Right ventricle myocardium inferior (tissue), 1 donor: ENCODE results near the gene HNRNPF. TPM values are rescaled to one million over a fixed set of nuclear protein-coding genes. Genes with fewer than 3 reads are reported as not detected.

Experiments used
- ATAC-seq: fragments of 200-7000 bp; cut with Tn5 transposase; one replicate; pipeline ENCODE4 v1.9.1; 2020; ENCODE audit warnings: mild to moderate bottlenecking, moderate library complexity
- DNase-seq: peaks from one replicate; pipeline ENCODE4 v3.0.0; 2021; ENCODE audit errors: missing footprints
- intact Hi-C: fragments of 100-400 bp; cut with DNase I; formaldehyde crosslinking; loops from one replicate; pipeline ENCODE4 v1.11.0; 2022
- total RNA-seq: library from RNA; stranded (reverse); fragmentation: NEBNext Ultra II Directional; extraction: Animal tissue kit (Norgen Biotek cat#: 25700); gene quantifications from one replicate; pipeline ENCODE4 v1.2.1, GENCODE V29; 2021
- donor health status: DM: no; HTN: yes; CAD: no; lungs with severe emphysema.

The HNRNPF gene
- total RNA-seq, 1 donor from 2014 or later: 87.6 TPM

DNA sequence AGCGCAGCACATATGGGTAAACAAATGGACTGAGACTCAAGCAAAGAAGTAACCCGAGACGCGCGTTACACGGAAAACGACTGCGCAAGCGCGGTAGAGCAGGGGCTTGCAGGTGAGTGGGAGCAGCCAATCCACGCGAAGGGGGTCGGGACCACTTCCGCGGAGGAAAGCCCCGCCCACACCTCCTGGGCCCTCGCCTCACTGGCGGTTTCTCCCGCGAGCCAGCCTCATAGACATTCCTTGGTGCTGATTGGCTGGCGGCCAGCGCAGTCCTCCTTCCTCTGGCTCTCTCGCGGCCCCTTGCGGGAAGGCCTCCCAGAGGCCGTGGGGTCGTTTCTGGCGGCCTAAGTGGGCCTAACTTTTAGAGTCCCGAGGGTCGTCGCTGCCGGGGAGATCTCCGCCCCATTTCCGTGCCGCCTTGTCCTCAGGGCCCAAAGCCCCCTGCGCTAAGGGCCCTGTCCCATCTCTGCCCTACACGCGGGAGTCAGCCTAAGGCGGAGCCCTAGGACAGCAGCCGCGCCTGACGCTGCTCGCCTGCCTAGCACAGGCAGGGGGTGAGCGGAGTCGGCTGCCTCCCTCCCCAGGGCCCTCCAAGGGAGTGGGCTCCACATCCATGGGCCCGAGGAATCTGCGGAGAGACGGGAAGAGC is 46.7 kb downstream of the HNRNPF start:
- ATAC-seq (peak; percentile 98), DNase-seq (peak; percentile 99)
- intact Hi-C loops: no loop called here

DNA sequence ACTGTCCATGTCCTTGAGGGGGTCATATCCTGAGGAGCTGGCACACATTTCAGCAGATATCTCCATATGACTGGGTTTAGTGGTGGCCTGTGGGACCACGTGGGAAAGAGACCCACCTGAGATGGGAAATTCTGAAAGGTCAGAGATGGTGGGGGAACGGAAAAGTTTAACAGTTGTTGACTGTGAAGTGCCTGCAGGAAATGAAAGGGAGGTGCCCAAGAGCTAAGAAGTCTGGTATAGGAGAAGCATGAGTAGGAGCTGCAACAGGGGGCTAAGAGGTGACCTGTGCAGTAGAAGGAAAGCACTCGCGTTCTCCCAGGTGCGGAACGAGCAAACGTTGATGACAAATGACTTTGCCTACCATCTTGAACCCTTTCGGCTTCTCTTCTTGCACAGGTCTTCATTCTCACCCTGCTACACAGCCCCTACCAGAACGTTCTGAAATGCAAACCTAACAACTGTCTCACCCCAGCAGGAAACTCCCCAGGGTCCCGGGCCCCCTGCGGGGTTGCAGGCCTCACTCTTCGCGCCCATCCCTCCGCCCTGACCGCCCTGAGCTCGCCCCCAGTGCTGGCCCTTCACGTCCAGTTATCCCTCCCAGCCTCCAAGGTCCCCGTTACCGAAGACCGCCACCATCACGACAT is 47.3 kb downstream of the HNRNPF start:
- DNase-seq (no peak), ATAC-seq (no peak)

DNA sequence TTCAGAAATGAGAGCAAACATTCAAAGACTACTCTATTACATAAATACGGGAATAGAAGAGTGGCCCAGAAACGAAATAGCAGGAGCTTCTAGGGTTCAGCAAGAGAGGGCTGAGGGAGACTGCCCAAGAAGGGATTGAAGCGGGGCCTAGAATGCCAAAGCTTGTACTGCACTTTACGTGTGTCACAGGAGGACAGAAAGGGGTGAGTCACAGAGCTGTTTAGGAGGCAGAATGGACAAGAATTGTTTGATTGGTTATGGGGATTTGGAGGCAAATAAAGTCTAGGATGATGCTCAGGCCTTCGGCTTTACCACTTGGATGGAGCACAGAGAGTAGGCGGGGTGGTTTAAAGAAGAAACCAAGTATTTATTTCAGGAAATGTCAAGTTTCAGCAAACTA is 48.9 kb downstream of the HNRNPF start:
- DNase-seq: no peak
- intact Hi-C loops: no loop called here
- no peak for ATAC-seq

More for the DNA sequence above, 47.3 kb downstream of the HNRNPF start:
- intact Hi-C loops: no loop called here

DNA sequence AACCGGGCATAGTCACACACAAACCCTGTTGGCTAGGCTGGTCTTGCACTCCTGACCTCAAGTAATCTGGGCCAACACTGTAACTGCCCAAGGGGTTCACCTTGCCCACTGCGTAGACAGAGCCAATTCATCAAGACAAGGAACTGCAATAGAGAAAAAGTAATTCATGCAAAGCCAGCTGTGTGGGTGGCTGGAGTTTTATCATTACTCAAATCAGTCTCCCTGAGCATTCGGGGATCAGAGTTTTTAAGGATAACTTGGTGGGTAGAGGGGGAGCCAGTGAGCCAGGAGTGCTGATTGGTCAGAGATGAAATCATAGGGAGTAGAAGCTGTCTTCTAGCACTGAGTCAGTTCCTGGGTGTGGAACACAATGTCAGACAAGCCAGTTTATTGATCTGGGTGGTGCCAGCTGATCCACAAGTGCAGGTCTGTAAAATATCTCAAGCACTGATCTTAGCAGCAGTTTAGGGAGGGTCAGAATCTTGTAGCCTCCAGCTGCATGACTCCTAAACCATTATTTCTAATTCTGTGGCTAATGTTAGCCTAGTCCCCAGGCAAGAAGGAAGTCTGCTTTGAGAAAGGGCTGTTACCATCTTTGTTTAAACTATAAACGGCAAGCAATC is 53.1 kb downstream of the HNRNPF start:
- ATAC-seq: no peak
- intact Hi-C loops: no loop called here
- DNase-seq: no peak

DNA sequence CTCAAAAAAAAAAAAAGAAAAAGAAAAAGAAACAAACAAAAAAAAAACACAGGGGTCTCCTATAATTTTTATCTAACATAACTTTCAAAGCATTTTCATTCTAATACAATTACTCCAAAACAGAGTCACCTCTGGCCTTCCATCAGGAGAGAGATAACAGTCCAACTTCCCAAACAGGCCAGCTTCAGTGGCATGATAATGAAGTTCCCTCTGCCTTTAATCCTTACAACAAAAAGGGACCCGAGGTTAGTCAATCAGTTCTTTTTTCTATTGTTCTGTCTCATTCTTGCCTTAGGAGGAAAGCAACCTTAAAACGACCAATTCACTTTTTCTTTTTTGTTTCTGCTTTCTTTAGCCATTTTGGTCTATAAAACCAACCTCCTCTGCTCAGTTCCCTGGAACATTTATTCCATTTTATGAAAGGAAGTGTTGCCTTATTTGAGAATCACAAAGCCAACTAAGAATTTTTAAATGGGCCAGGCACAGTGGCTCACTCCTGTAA is 54.1 kb downstream of the HNRNPF start:
- ATAC-seq: no peak
- no peak for DNase-seq
- intact Hi-C loops: no loop called here

DNA sequence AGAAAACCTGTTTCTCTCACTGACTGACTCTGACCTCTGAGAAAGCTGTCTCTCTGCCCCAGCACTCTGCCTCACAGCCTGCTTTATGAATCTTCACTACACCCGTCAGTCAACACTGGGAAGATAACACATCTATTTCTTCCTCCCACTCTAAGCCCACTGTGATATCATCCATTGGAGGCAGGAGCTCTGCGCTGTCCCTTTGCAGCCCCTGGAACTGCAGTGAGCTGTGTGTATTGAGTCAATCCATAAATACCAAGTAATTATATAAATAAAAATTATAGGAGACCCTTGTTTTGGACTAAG is 54.7 kb downstream of the HNRNPF start:
- intact Hi-C loops: no loop called here
- ATAC-seq (no peak), DNase-seq (no peak)

DNA sequence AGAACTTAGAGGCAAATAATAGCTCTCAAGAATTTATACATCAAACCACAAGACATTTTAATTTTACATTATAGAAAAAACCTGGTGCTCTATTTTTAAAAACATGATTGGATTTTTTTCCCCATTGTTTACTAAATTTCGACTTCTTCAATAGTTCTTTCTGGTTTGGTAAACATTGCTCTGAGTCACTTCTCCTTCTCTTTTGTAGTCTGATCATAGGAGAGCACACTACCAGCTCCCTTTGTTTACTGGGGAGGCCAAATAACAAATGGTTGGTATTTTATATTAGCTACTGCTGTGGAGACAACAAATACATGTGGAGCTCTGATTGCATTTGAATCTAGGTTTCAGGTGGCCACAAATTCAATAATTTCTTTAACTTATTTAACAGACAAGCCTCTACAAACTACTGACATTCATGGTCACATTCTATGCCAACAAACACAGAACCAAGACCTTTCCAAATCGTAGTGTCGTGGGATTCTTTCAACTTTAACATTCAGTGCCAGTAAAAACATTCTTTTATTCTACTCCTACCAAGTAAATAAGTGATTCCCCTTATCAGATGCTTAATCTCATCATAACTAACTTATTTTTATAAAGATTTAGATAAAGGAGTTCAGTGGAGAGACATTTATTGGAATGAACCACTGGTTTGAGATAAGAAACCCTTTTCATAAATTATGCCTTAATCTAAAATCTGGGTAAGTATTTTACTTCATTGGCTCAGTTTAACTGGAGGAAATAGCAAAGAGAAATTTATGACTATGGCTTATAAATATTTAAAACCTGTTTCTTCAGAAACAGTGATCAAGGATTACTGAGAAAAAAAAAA is 55.3 kb downstream of the HNRNPF start:
- intact Hi-C loops: no loop called here
- no peak for DNase-seq
- ATAC-seq: no peak

DNA sequence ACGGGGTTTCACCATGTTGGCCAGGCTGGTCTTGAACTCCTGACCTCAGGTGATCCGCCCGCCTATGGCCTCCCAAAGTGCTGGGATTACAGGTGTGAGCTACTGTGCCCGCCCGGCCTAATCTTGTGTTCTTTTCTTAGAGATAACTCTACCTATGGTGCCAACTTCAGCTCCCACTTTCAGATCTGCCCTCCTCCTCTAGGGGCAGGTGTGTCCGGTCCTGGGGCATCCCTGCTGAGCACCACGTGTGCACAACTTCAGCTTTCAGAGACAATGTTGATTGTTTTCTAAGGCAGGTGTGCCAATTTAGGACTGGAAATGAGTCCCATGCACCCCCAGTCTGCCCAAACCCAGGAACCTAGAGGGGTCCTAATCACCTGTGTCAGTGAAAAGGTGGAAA is 56.0 kb downstream of the HNRNPF start:
- DNase-seq: no peak
- intact Hi-C loops: no loop called here
- ATAC-seq: no peak

DNA sequence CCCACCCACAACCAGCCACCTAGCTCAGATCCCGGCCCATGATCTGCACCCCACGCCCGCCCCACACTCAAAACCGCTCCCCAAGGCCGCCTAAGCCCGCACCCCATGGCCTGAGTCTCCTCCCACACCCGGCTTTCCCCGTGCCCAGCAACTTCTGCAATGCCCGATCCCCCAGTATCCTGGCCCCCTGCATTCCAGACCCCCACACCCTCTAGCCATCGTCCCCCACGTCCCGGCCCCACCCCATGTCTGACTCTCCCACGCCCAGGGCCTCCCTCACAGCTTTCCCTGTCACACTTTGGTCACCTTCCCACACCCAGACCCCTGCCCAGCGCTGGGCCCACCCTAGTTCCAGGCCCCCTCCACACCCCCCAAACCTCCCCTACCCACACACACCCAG is 57.7 kb downstream of the HNRNPF start:
- DNase-seq (no peak), ATAC-seq (no peak)
- intact Hi-C loops: no loop called here

DNA sequence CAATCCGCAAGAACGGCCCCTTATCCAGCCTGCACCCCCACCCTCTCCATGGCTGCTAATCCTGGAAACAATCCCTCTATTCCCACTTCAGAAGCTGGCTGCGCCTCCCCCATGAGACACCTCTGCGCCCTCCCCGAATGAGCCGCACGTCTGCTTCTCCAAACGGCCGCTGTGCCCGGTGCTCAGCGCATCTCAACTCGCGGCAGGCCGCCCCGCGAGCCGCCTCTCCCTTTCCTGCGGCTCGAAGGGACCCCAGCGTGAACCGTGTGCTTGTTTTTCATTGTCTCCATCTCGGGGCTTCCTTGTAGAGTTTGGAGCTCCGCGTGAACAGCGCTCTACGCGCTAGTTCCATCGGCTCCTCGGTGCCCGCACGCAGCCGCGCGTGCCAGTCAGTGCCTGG is 58.3 kb downstream of the HNRNPF start:
- intact Hi-C loops: no loop called here
- ATAC-seq (no peak), DNase-seq (no peak)

DNA sequence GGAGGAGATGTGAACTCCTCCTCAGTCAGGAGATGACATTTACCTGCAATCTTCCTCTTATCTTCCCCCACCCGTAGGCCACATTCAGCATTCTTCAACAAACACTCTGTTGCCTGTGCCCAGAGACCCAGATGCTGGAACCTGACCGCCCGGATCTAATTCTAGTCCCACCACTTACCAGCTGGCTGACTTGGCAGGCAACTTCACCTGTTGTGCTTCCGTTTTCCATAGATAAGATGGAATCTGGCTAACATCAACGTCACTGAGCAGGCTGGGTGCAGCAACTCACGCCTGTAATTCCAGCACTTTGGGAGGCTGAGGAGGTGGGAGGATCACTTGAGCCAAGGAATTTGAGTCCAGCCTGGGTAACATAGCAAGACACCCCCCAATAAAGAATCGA is 58.8 kb downstream of the HNRNPF start:
- DNase-seq (no peak), ATAC-seq (no peak)
- intact Hi-C loops: no loop called here

DNA sequence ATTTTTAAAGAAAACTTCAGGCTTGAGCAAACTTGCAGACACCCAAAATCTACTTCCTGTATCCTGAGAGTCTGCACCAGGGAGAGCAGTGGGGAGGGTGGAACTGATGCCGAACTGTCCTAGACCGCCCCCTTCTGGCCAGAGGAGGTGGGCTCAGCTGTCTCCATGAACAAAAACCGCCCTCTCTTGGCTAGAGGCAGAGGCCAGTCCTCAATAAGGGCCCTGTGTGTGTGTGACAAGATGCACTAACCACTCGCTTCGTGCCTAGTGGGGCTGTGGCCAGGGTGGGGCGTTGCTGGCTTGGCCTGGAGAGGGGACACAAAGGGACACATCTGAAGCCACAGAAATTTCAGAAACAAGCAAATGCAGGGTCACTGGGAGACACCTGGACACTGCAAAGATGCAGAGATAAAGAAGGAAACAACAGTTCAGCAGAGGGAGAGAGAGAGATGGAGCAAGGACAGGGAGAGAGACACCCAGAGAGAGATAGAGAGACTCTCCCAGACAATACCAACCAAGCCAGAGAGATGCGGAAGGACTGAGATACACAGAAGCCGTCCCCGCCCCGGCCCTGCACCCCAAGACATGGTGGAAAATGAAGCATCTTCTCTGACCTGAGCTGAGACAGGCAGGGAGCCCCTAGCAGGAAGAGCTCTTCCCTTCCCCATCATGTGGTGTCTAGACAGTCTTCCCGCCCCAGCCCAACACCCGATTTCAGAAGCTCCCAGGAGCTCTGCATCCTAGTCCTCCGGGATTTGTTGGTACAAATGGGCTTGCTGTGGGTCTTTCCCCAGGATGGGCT is 60.3 kb downstream of the HNRNPF start:
- ATAC-seq (peak; percentile 98), DNase-seq (peak; percentile 86)
- intact Hi-C loops: loop anchor here (1.0 kb wide), 1 partner anchor 55 kb away; no protein-coding TSS in a partner anchor

DNA sequence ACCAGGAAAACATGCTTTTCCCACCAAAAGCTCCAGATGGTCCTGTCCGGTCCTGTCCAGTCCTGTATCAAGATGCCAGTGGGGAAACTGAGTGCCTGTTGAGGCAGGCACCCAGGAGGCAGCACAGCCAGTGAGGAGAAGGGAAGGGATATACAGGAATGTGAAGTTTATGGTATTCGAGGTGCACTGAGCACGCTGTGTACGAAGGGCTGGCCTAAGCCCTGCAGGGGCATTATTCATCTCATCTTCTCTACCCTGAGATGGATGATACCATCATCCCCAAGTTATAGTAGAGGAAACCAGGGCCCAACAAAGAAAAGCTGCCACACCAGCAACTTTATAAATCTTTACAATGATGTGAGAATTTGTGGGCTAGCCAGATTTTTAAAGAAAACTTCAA is 61.0 kb downstream of the HNRNPF start:
- ATAC-seq: no peak
- no peak for DNase-seq
- intact Hi-C loops: loop anchor here (1.0 kb wide), 1 partner anchor 55 kb away; no protein-coding TSS in a partner anchor

DNA sequence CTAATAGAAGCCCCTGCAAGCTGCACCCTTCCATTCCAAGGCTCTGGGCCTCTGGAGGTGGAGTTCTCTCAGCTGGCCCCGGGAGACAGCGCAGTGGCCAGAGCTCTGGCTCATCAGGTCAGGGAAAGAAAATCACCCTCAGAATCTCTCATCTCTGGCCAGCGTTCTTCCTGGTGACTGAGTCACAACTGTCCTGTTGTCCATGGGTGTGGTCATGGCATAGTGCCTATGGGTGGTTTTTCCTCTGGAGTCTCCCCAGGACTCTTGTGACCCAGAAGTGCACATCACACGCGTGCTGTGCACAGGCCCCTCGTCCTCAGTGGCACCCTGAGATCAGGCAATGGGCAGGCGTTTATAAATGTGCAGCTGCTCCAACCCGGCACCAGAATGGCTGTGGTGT is 64.9 kb downstream of the HNRNPF start:
- DNase-seq (no peak), ATAC-seq (no peak)
- intact Hi-C loops: no loop called here

DNA sequence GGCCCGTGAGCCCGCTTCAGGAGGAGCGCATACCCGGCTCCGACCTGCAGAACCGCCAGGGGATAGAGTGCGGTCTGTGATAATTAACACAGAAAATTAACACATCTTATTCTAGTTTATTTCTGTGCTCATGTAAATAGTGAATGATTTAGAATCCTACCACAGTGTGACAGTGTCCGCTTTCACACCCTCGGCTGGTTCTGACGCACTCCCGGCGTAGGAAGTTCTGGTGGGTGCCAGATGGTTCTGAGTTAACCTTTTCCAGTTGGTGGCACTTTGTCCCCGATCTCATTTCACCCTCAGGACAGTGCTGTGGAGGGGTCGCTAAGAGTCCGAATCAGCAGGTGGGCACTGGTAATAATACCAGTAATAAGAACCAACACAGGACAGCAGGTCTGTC is 65.9 kb downstream of the HNRNPF start:
- DNase-seq (no peak), ATAC-seq (no peak)
- intact Hi-C loops: no loop called here

DNA sequence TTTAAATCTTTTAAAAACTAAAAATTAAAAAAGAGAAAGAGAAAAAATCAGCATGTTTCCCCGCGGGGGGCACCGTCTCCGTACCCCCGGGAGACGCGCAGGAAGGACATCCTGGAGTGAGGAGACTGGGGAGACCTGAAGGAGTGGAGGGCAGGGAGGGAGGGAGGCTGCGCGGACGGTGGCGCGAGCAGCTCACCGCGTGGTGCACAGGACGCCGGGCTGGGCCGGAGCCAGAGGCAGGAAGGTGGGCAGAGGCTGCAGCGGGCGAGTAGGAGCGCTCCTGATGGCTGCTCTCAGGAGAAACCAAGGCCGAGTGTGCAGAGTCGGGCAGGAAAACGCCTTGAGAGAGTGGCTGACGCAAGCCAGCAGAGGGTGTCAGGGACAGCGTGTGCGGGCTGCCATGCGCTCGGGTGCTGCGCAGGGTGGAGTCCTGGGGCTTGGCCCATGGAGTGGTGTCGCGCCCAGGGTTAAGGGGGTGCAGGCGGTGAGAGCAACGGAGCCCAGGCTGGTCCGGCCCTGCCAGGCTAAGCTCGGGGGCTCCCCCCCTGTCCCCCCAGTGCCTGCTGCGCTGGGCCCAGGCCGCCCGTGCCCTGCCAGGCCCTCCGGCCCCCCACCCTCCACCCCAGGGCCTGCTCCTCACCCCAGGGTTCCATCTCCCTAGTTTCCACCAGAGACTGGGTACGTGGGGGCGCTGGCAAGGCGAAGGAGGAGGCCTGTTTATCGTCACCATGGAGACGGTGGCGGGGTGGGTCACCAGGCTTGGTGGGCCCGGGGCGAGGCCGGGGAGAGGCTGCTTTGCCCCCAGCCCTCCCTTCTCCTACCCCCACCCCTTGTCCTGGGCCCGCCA is 66.5 kb downstream of the HNRNPF start:
- ATAC-seq (no peak), DNase-seq (no peak)
- intact Hi-C loops: no loop called here

DNA sequence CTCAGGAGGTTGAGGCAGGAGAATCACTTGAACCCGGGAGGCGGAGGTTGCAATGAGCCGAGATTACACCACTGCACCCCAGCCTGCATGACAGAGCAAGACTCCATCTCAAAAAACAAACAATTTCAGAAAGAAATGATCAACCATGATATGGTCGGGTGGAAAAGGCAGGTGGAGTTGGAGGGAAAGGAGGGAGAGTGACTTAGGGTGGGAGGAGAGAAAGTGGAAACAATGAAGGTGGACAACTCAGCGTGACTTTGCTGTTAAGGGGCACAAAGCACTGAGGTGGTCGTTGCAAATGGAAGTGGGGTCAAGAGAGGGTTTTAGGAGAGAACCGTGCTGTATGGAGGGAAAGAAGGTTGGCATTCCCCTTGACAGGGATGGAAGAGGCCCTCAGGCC is 67.5 kb downstream of the HNRNPF start:
- intact Hi-C loops: no loop called here
- ATAC-seq (no peak), DNase-seq (no peak)

DNA sequence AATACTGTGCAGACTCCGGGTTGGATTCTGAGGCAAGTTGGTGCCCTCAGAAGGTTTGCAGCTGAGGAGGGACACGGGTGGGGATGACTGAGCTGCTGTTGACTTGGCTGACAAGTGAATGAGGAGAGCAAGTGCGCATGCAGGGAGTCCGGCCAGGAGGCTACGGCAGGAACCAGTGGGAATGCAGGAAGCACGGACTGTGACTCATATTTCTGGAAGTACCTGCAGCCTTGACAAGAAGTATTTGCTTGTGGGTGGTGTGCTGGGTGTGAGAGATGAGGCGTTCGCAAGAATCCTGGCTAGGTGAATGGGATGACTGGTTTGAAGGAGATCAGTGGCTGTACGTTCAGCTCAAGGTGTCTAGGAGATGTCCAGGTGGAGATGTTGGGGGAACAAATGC is 68.4 kb downstream of the HNRNPF start:
- intact Hi-C loops: no loop called here
- DNase-seq (no peak), ATAC-seq (no peak)
